DOHH2 (cell line): ENCODE measurements around the gene NCOR2.

Experiments used
- H3F3A ChIP-seq: fragments of 200-600 bp; sonication (generic), shearing (Covaris generic); 2 replicates; pipeline ENCODE4 v1.6.0; 2016; ENCODE audit warnings: antibody characterized with exemption, mild to moderate bottlenecking; ENCODE audit not compliant: control insufficient read depth, insufficient read depth
- H3K27ac ChIP-seq: fragments of 200-600 bp; sonication (generic); 2 replicates; pipeline ENCODE4 v1.5.1; 2014; ENCODE audit warnings: low read depth, mild to moderate bottlenecking, low read length, moderate library complexity
- H3K27me3 ChIP-seq: fragments of 200-600 bp; sonication (generic); 2 replicates; pipeline ENCODE4 v1.6.1; 2014; ENCODE audit warnings: mild to moderate bottlenecking, low read length, mixed read lengths; ENCODE audit not compliant: control insufficient read depth
- H3K36me3 ChIP-seq: fragments of 200-600 bp; sonication (generic); 2 replicates; pipeline ENCODE4 v1.6.1; 2014; ENCODE audit warnings: mild to moderate bottlenecking, low read length, moderate library complexity, mixed read lengths; ENCODE audit not compliant: control insufficient read depth
- H3K4me1 ChIP-seq: fragments of 200-600 bp; sonication (generic); 2 replicates; pipeline ENCODE4 v1.6.1; 2014; ENCODE audit warnings: mild to moderate bottlenecking, low read length, mixed read lengths; ENCODE audit not compliant: control insufficient read depth
- H3K4me2 ChIP-seq: fragments of 200-600 bp; sonication (generic); 2 replicates; pipeline ENCODE4 v1.6.0; 2014; ENCODE audit warnings: mild to moderate bottlenecking, low read length, moderate library complexity
- H3K4me3 ChIP-seq: fragments of 200-600 bp; sonication (generic); 2 replicates; pipeline ENCODE4 v1.5.1; 2014; ENCODE audit warnings: mild to moderate bottlenecking, low read length, mixed read lengths
- H3K79me2 ChIP-seq: fragments of 200-600 bp; sonication (generic); 2 replicates; pipeline ENCODE4 v1.6.1; 2014; ENCODE audit warnings: mild to moderate bottlenecking, low read length, mixed read lengths; ENCODE audit not compliant: control insufficient read depth
- H3K9me2 ChIP-seq: fragments of 200-600 bp; sonication (generic); replicated peaks from 2 replicates; pipeline ENCODE4 v1.6.1; 2014; ENCODE audit warnings: mild to moderate bottlenecking, low read length, mixed read lengths; ENCODE audit not compliant: control insufficient read depth
- H3K9me3 ChIP-seq: fragments of 200-600 bp; sonication (generic); 2 replicates; pipeline ENCODE4 v1.6.1; 2014; ENCODE audit warnings: antibody characterized with exemption, low read length, mixed read lengths; ENCODE audit not compliant: control insufficient read depth, insufficient read depth
- H4K20me1 ChIP-seq: fragments of 200-600 bp; sonication (generic); 2 replicates; pipeline ENCODE4 v1.6.0; 2014; ENCODE audit warnings: low read depth, mild to moderate bottlenecking, antibody characterized with exemption, low read length, moderate library complexity; ENCODE audit not compliant: control insufficient read depth, insufficient read depth
- EZH2phosphoT487 ChIP-seq: fragments of 200-600 bp; sonication (generic); IDR thresholded peaks from 2 replicates; pipeline ENCODE4 v1.6.1; 2017; ENCODE audit warnings: borderline replicate concordance, mild to moderate bottlenecking, antibody characterized with exemption, low read length, moderate library complexity, mixed read lengths
- TF ChIP-seq, protein P1 (sequence below): fragments of 200-600 bp; sonication (generic); IDR thresholded peaks from one replicate; pipeline ENCODE4 v1.5.1; 2014; ENCODE audit warnings: antibody characterized with exemption, mild to moderate bottlenecking, low read depth, low read length; ENCODE audit not compliant: poor library complexity, severe bottlenecking

The NCOR2 gene

GRCh38 chr12:124545508-124546418 is 21.6 kb downstream of the NCOR2 start:
- Histone ChIP-seq H3K9me2 (no peaks in the 10 kb centered on the region), H3K79me2 (peaks cover 92% of the 10 kb centered on the region), H3K27ac (no peak overlapping the region), H3K4me3 (peak overlapping the region; percentile 9; the same call in 1 of the 2 replicates), H3K36me3 (no peaks in the 10 kb centered on the region), H3F3A (peaks cover 4% of the 10 kb centered on the region; the same call in 1 of the 2 replicates), H3K27me3 (no peaks in the 10 kb centered on the region), H4K20me1 (peaks cover 50% of the 10 kb centered on the region), H3K4me1 (peaks cover 56% of the 10 kb centered on the region), H3K4me2 (peak overlapping the region; percentile 20), H3K9me3 (no peaks in the 10 kb centered on the region)
- TF ChIP-seq EZH2phosphoT487, result no peak
- TF ChIP-seq, protein P1, sequence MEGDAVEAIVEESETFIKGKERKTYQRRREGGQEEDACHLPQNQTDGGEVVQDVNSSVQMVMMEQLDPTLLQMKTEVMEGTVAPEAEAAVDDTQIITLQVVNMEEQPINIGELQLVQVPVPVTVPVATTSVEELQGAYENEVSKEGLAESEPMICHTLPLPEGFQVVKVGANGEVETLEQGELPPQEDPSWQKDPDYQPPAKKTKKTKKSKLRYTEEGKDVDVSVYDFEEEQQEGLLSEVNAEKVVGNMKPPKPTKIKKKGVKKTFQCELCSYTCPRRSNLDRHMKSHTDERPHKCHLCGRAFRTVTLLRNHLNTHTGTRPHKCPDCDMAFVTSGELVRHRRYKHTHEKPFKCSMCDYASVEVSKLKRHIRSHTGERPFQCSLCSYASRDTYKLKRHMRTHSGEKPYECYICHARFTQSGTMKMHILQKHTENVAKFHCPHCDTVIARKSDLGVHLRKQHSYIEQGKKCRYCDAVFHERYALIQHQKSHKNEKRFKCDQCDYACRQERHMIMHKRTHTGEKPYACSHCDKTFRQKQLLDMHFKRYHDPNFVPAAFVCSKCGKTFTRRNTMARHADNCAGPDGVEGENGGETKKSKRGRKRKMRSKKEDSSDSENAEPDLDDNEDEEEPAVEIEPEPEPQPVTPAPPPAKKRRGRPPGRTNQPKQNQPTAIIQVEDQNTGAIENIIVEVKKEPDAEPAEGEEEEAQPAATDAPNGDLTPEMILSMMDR, result no peak

DNA sequence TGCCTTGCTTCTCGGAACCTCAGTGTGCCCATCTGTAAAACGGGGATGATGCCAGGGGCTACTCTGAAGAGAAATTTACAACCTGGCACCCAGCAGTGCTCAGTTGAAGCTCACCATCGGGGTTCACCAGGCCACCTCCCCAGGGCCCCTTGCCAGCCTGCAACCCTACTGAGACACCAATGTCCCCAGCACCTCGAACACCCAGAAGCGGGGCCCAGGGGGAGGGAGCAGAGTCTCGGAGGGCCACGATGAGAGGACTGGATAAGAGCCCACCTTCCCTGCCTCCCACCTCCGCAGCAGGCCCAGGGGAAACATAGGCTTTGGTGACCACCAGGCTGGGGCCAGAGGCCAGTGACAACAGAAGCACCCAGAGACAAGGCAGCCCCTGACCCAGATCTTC is 22.4 kb downstream of the NCOR2 start:
- peaks cover 50% of the 10 kb centered on the region for H3K4me1 ChIP-seq
- peaks cover 51% of the 10 kb centered on the region for H4K20me1 ChIP-seq
- H3K9me3 ChIP-seq, result no peaks in the 10 kb centered on the region
- H3K4me2 ChIP-seq, result peak overlapping the region; percentile 20
- no peak for TF ChIP-seq EZH2phosphoT487
- TF ChIP-seq, protein P1, result no peak
- H3K27me3 ChIP-seq, result no peaks in the 10 kb centered on the region
- peaks cover 4% of the 10 kb centered on the region; the same call in 1 of the 2 replicates for H3F3A ChIP-seq
- peaks cover 89% of the 10 kb centered on the region for H3K79me2 ChIP-seq
- H3K36me3 ChIP-seq, result no peaks in the 10 kb centered on the region
- H3K9me2 ChIP-seq, result no peaks in the 10 kb centered on the region
- no peak overlapping the region for H3K4me3 ChIP-seq
- H3K27ac ChIP-seq, result no peak overlapping the region

DNA sequence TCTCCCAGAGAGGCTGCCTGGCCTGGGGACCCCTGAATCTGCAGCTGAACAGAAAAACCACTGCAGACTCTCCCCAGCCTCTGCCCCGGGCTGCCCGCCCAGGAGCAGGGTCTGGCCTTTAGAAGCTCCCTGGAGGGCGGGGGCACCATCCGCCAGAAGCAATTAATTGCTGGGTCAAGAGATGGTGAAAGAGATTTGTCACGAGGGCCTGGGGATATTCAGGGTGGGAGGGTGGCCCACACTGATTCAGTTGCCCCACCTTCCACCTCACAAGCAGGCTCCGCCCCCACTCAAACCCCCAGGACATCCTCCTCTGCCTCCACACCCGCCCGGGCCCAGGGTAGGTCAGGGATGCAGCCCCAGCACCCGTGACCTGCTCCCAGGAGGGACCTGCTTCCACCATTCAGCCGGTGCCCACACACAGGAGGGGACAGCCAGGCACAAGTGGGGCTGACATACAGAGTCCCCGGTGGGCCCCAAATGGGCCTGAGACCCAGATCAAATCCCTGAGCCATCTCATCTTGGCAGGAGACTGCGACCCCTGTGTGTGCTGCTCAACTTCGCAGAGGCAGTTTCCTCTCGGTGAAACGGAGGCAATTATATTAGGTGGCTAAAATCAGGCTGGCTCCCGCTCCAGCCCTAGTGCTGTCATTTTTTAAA is 23.0 kb downstream of the NCOR2 start:
- no peak for TF ChIP-seq EZH2phosphoT487
- TF ChIP-seq, protein P1, result no peak
- no peak overlapping the region for H3K4me3 ChIP-seq
- H3K4me2 ChIP-seq, result peak overlapping the region; percentile 46
- H3K36me3 ChIP-seq, result no peaks in the 10 kb centered on the region
- H4K20me1 ChIP-seq, result peaks cover 56% of the 10 kb centered on the region
- no peaks in the 10 kb centered on the region for H3K9me2 ChIP-seq
- peaks cover 89% of the 10 kb centered on the region for H3K79me2 ChIP-seq
- H3K27ac ChIP-seq, result peak overlapping the region; percentile 2; the same call in 1 of the 2 replicates
- peaks cover 50% of the 10 kb centered on the region for H3K4me1 ChIP-seq
- peaks cover 4% of the 10 kb centered on the region; the same call in 1 of the 2 replicates for H3F3A ChIP-seq
- H3K9me3 ChIP-seq, result no peaks in the 10 kb centered on the region
- H3K27me3 ChIP-seq, result no peaks in the 10 kb centered on the region
